GM12801 (cell line): ENCODE measurements around the gene YPEL5.

Experiments used
- CTCF ChIP-seq: IDR thresholded peaks from one replicate; pipeline ENCODE4 v1.5.1; 2011; ENCODE audit warnings: control low read depth; ENCODE audit not compliant: insufficient read length; ENCODE audit errors: extremely low read depth

YPEL5 gene

GRCh38 chr2:30127016-30127893 is 19.6 kb upstream of the YPEL5 start:
- TF ChIP-seq CTCF, result no peak

GRCh38 chr2:30134582-30134981 is 12.2 kb upstream of the YPEL5 start:
- TF ChIP-seq CTCF, result no peak

GRCh38 chr2:30135541-30135940 is 11.3 kb upstream of the YPEL5 start:
- TF ChIP-seq CTCF, result no peak

- no peak for TF ChIP-seq CTCF
Measured at GRCh38 chr2:30136764-30137444, 9.9 kb upstream of the YPEL5 start.

- TF ChIP-seq CTCF, result no peak
Measured at GRCh38 chr2:30139131-30139870, 7.5 kb upstream of the YPEL5 start.

- TF ChIP-seq CTCF, result no peak
Measured at GRCh38 chr2:30141136-30141535, 5.7 kb upstream of the YPEL5 start.

- TF ChIP-seq CTCF, result no peak
Measured at GRCh38 chr2:30144260-30144659, 2.5 kb upstream of the YPEL5 start.
